SJSA1 (cell line): ENCODE results near the gene TAS1R2. TPM values are rescaled to one million over a fixed set of nuclear protein-coding genes. Genes with fewer than 3 reads are reported as not detected.

Experiments used
- DNase-seq, 2 experiments: peaks; one replicate each; pipeline ENCODE4 v3.0.0-alpha.2; 2015 to 2020; ENCODE audit warnings: low spot score in 2 of 2, low read depth in 1 of 2
- H3K27ac ChIP-seq: fragments of 250-450 bp; sonication (Bioruptor Pico); 2 replicates; pipeline ENCODE4 v1.5.1; 2020; ENCODE audit warnings: mild to moderate bottlenecking, moderate library complexity
- H3K27me3 ChIP-seq: fragments of 250-450 bp; sonication (Bioruptor Pico); replicated peaks from 2 replicates; pipeline ENCODE4 v1.5.1; 2020; ENCODE audit warnings: mild to moderate bottlenecking, moderate library complexity
- H3K36me3 ChIP-seq: fragments of 250-450 bp; sonication (Bioruptor Pico); 2 replicates; pipeline ENCODE4 v1.5.1; 2020; ENCODE audit warnings: mild to moderate bottlenecking
- H3K4me1 ChIP-seq: fragments of 250-450 bp; sonication (Bioruptor Pico); replicated peaks from 2 replicates; pipeline ENCODE4 v1.6.1; 2021; ENCODE audit warnings: mild to moderate bottlenecking
- H3K4me3 ChIP-seq: fragments of 250-450 bp; sonication (Bioruptor Pico); 2 replicates; pipeline ENCODE4 v1.5.1; 2020; ENCODE audit warnings: mild to moderate bottlenecking
- H3K9me3 ChIP-seq: fragments of 250-450 bp; sonication (Bioruptor Pico); replicated peaks from 2 replicates; pipeline ENCODE4 v1.5.1; 2020; ENCODE audit warnings: mild to moderate bottlenecking
- total RNA-seq: library from RNA; depleted of rRNA; stranded (reverse); fragments of >200 nt; shearing (Covaris generic); gene quantifications from 2 replicates; pipeline ENCODE4 v1.2.3, GENCODE V29; 2014; rRNA removed

Gene TAS1R2
- total RNA-seq: not detected in 2 replicates

GRCh38 chr1:18859560-18859959 lies at the start of gene TAS1R2:
TSS of gene TAS1R2 (minus strand) at chr1:18859660. CDS start at chr1:18859660, 0 bp downstream.
- H3K4me3 ChIP-seq: no peak within 1 kb of the TSS
- no peak for DNase-seq
- no peaks in the 10 kb centered on the region for H3K4me1 ChIP-seq
- no peaks in the 10 kb centered on the region for H3K36me3 ChIP-seq
- H3K9me3 ChIP-seq: no peaks in the 10 kb centered on the region
- no peak within 1 kb of the TSS for H3K27ac ChIP-seq
- peaks cover 23% of the 10 kb centered on the region for H3K27me3 ChIP-seq

- Histone ChIP-seq H3K27ac (no peak overlapping the region), H3K36me3 (peaks cover 66% of the 10 kb centered on the region)
These were observed 48.7 kb upstream of the TAS1R2 start for GRCh38 chr1:18907917-18908845.

DNA sequence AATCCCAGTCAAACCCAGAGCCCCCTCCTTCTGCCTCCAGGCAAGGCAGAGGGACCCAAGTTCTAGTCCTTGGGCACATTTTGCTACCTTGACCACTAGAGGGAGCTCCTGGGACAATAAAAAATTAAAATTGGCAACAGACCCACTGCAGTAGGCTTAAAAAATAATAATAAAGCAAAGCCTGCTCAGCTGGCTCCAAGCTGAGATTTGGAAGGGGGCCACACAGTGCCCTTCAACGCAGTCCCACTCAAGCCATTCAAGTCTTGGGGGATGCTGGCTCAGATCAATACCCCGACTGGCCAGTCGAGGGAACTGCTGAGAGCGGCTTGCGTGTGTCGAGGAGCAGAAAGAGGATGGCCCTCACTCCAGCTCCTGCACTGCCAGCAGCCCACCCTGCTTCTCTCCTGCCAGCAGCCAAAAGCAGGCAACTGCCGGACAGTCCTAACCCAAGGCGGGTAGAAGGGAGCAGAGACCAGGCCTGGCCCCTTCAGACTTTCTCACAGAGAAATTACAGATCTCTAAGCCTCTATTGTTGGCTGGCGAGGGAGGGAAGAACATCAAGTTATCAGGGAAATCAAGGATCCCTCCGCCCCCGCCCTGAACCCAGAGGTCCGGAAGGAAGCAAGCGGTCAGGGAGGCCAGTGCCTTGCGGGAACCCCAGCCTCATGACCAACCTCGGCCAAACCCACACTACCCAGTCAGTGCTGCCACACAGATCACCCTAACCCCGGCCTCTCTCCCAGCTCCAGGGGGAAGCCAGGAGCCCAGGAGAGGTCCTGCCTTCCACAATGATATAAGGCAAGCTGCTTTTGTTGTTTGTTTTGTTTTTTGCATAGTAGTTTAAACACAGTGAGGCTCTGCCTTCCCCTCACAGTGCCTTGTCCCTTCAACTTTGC lies 47.8 kb upstream of the TAS1R2 start:
- peaks cover 57% of the 10 kb centered on the region for H3K36me3 ChIP-seq
- H3K27ac ChIP-seq: no peak overlapping the region
- DNase-seq: peak; percentile 59 to 68
- H3K4me3 ChIP-seq: no peak overlapping the region
- H3K27me3 ChIP-seq: no peaks in the 10 kb centered on the region
- H3K4me1 ChIP-seq: peaks cover 6% of the 10 kb centered on the region
- no peaks in the 10 kb centered on the region for H3K9me3 ChIP-seq

More at GRCh38 chr1:18907917-18908845, 48.7 kb upstream of the TAS1R2 start:
- H3K9me3 ChIP-seq: no peaks in the 10 kb centered on the region
- DNase-seq: no peak
- H3K4me1 ChIP-seq: peaks cover 5% of the 10 kb centered on the region
- H3K27me3 ChIP-seq: no peaks in the 10 kb centered on the region
- no peak overlapping the region for H3K4me3 ChIP-seq

DNA sequence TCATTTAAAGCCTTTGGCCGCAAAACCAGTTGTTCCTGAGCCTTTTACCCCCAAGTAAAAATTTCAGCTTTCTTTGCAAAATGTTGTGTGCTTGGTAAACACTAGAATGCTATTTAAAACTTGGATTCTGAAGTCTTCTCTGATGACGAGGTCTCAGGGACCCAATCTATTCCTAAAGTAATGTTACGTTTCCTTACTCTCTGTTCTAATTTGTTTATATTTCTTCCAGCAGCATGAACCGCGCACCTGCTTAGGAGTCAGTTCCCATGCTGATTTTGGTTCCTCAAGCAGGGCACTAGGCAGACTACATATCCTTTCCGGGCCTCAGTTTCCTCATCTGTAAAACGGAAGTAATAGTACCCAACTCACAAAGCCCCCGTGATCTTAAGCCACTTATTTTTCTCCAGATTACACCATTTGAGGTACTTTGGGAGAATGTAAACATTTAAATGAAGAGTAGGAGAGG lies 43.9 kb upstream of the TAS1R2 start:
- H3K9me3 ChIP-seq: no peaks in the 10 kb centered on the region
- H3K27me3 ChIP-seq: no peaks in the 10 kb centered on the region
- H3K4me3 ChIP-seq: peak overlapping the region; percentile 82
- H3K27ac ChIP-seq: no peak overlapping the region
- peaks cover 6% of the 10 kb centered on the region for H3K4me1 ChIP-seq
- DNase-seq: no peak
- peaks cover 24% of the 10 kb centered on the region for H3K36me3 ChIP-seq

GRCh38 chr1:18902523-18903290 lies 43.2 kb upstream of the TAS1R2 start, which contains the start of gene ALDH4A1:
TSS of gene ALDH4A1 (minus strand) at chr1:18902555. CDS start at chr1:18902523, 32 bp downstream.
- H3K9me3 ChIP-seq: no peaks in the 10 kb centered on the region
- DNase-seq: peak; percentile 97 to 98

GRCh38 chr1:18901952-18902522 lies 42.6 kb upstream of the TAS1R2 start:
- Histone ChIP-seq H3K36me3 (peaks cover 11% of the 10 kb centered on the region), H3K4me1 (peaks cover 6% of the 10 kb centered on the region), H3K9me3 (no peaks in the 10 kb centered on the region), H3K27me3 (no peaks in the 10 kb centered on the region), H3K4me3 (peak overlapping the region; percentile 82), H3K27ac (peak overlapping the region; percentile 95)
- no peak for DNase-seq

More at GRCh38 chr1:18902523-18903290, 43.2 kb upstream of the TAS1R2 start, which contains the start of gene ALDH4A1:
- peaks cover 18% of the 10 kb centered on the region for H3K36me3 ChIP-seq
- peak within 1 kb of the TSS; percentile 95 for H3K27ac ChIP-seq
- H3K4me1 ChIP-seq: peaks cover 6% of the 10 kb centered on the region
- H3K27me3 ChIP-seq: no peaks in the 10 kb centered on the region
- H3K4me3 ChIP-seq: peak within 1 kb of the TSS; percentile 82

- Histone ChIP-seq H3K4me3 (peak overlapping the region; percentile 82; the same call in 1 of the 2 replicates), H3K27me3 (no peaks in the 10 kb centered on the region), H3K9me3 (no peaks in the 10 kb centered on the region), H3K36me3 (peaks cover 4% of the 10 kb centered on the region), H3K27ac (no peak overlapping the region), H3K4me1 (peaks cover 6% of the 10 kb centered on the region)
- DNase-seq: no peak
These were observed 41.9 kb upstream of the TAS1R2 start for GRCh38 chr1:18901147-18901951.

DNA sequence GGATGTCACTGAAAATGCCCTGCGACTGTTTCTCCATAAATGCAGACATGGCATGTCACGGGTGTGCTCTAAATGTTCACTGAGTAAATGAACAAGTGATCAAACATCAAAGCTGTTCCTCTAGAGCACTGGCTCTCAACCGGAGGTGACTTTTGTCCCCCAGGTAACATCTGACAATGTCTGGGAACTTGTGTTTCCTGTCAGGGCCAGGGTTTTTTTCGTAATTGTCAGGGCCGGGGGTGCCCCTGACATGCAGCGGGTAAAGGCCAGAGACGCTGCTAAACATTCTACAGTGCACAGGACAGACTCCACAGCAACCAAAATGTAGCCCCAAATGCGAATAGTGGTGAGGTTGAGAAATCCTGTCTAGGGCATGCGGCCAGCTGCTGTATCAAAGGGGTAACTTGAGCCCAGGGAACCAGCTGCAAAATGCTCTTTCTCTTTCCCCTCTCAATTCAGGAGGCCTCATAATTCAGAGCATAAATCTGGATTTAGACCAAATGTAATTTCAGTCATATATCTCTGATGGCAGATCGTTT lies 40.9 kb upstream of the TAS1R2 start:
- no peak overlapping the region for H3K4me3 ChIP-seq
- H3K27me3 ChIP-seq: no peaks in the 10 kb centered on the region
- H3K36me3 ChIP-seq: no peaks in the 10 kb centered on the region
- DNase-seq: no peak
- H3K9me3 ChIP-seq: no peaks in the 10 kb centered on the region
- H3K27ac ChIP-seq: no peak overlapping the region
- peaks cover 6% of the 10 kb centered on the region for H3K4me1 ChIP-seq

GRCh38 chr1:18899363-18900049 lies 40.0 kb upstream of the TAS1R2 start:
- Histone ChIP-seq H3K27ac (no peak overlapping the region), H3K9me3 (no peaks in the 10 kb centered on the region), H3K4me1 (peaks cover 6% of the 10 kb centered on the region), H3K36me3 (no peaks in the 10 kb centered on the region), H3K27me3 (no peaks in the 10 kb centered on the region), H3K4me3 (no peak overlapping the region)
- DNase-seq: no peak

DNA sequence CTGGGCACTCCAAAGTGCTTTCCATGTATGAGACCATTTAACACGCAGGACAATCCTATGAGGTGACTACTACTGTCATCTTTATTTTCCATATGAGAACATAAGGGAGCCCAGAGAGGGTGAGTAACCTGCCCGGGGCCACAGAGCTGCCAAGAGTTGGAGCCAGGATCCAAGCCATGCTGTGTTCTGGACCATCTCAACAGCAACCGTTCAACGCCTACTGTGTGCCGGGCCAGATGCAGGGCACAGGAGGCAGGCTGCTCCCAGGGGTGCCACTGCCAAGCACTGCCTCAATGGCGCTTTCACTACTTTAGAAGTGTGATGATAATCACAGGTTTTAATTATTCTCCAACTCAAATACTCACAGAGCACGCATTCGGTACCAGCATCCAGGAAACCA lies 39.1 kb upstream of the TAS1R2 start:
- H3K4me3 ChIP-seq: no peak overlapping the region
- H3K4me1 ChIP-seq: peaks cover 6% of the 10 kb centered on the region
- H3K27me3 ChIP-seq: no peaks in the 10 kb centered on the region
- H3K36me3 ChIP-seq: no peaks in the 10 kb centered on the region
- no peak for DNase-seq
- no peak overlapping the region for H3K27ac ChIP-seq
- H3K9me3 ChIP-seq: no peaks in the 10 kb centered on the region

GRCh38 chr1:18895317-18895716 lies 35.9 kb upstream of the TAS1R2 start:
- DNase-seq: no peak
- no peaks in the 10 kb centered on the region for H3K9me3 ChIP-seq
- H3K4me3 ChIP-seq: no peak overlapping the region
- H3K27me3 ChIP-seq: no peaks in the 10 kb centered on the region
- H3K27ac ChIP-seq: no peak overlapping the region
- H3K36me3 ChIP-seq: no peaks in the 10 kb centered on the region
- no peaks in the 10 kb centered on the region for H3K4me1 ChIP-seq
